ENCODE measurements around the gene CES4A.

- no peak for TF ChIP-seq EP300 (IDR thresholded peaks at IDR 0.05)
- no peak for TF ChIP-seq POLR2AphosphoS5 (IDR thresholded peaks at IDR 0.05)
- TF ChIP-seq CTCF (IDR thresholded peaks at IDR 0.05): no peak
- no peak for TF ChIP-seq POLR2A (IDR thresholded peaks at IDR 0.05; ENCODE audit: low read depth)
These were observed 66.5 kb downstream of the CES4A start for GRCh38 chr16:67054901-67055300.
